Inferior parietal cortex (tissue), 1 donor: ENCODE data around the gene CAND2.
"Not testable (repeated sequence)": the region's sequence is repeated elsewhere in the genome, so short reads cannot be mapped to it uniquely, and the experiment has no call there.

ENCODE experiments used
- DNase-seq: peaks from one replicate; pipeline ENCODE4 v3.0.0-alpha.2; 2016; ENCODE audit errors: extremely low spot score

The CAND2 gene

GRCh38 chr3:12771236-12771635 lies 25.2 kb upstream of the CAND2 start:
- DNase-seq: no peak

- no peak for DNase-seq
Observed at GRCh38 chr3:12772462-12772861, 24.0 kb upstream of the CAND2 start.

DNA sequence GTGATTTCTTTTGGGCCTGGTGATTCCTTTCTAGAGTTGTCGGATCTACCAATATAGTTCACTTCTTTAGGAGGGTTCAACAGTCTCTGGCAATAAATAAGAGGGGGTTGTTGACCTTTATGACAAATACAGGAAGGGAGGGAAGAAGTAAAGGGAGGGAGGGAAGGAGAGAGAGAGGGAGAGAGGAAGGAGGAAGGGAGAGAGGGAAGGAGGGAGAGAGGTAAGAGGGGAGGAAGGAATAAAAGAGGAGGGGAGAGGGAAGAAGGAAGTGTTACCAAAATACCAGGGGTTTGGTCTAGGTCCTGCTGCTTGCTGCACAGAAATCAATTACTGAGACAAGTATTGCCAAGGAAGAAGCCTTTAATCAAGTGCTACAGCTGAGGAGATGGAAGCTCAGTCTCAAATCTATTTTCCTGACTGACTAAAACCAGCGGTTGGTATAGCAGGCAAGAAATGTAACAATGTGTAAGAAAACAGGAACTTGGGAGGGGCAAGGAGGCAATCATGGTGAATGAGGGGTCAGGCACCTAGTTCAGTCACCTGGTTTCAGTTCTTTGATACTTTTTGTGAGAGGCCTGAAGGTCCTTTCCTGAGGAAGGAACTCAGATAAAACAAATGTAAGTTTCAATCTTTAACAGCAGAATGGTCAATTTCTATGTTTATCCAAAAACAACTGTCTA lies 23.3 kb upstream of the CAND2 start:
- no peak for DNase-seq

DNA sequence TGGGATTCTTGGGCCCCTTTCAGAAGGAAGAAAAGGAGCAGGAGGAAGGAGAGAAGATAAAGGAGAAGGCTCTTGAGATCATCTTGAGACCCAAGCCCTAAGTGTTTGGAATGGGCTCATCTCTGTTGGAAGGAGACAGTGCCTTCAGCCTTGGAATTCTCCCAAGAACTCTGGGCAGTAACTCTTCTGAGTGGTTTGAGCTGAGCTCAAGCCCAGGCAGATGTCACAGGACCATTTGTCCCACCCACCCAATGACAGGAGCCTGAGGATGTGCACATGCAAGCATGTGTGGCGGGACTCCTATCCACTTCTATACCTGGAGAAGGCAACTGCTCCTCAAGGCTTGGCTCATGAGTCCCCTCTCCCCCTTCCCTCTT lies 22.8 kb upstream of the CAND2 start:
- DNase-seq: no peak

DNA sequence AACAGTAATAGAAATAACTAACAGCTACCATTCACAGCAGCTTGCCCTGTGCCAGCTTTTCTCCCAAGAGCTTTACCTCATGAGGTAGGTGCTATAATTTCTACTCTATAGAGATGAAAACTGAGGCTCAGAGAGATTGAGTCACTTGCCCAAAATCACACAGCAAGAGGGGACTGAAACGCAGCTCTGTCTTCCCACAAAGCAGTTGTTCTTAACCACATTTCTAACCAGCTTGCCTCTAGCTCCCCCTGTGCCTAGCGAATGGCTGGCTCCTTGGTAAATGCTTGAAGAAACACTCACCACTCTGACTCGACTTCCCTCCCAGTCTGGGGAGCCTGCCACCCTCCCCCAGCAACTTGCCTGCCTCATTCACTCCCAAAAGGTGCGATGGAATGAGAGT lies 21.9 kb upstream of the CAND2 start:
- no peak for DNase-seq

- DNase-seq: no peak
Observed at GRCh38 chr3:12775226-12775625, 21.3 kb upstream of the CAND2 start.

DNA sequence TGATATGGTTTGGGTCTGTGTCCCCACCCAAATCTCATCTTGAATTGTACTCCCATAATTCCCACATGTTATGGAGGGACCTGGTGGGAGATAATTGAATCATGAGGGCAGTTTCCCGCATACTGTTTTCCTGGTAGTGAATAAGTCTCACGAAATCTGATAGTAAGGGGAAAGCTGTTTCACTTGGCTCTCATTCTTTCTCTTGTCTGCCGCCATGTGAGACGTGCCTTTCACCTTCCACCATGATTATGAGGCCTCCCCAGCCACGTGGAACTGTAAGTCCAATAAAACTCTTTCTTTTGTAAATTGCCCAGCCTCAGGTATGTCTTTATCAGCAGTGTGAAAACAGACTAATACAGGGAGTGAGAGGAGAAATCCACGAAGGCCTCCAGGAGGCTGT lies 20.5 kb upstream of the CAND2 start:
- not testable (repeated sequence) for DNase-seq

GRCh38 chr3:12777171-12777570 lies 19.3 kb upstream of the CAND2 start:
- DNase-seq: no peak

- no peak for DNase-seq
Observed at GRCh38 chr3:12780751-12781150, 15.7 kb upstream of the CAND2 start.

GRCh38 chr3:12782172-12782815 lies 14.2 kb upstream of the CAND2 start:
- no peak for DNase-seq

DNA sequence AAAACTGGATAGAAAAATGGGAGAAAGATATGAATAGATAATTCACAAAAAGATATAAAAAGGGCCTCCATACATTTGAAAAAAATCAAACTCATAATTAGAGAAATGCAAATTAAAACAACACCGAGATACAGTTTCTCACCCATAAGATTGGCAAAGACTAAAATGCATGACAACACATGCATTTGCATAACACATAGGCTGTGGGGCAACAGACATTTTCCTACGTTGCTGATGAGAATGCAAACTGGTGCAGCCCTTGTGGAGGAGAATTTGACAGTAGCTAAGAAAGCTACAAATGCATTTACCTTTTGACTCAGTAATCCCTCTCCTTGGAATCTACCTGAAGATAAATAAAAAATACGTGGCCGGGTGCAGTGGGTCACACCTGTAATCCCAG lies 11.4 kb upstream of the CAND2 start:
- no peak for DNase-seq

GRCh38 chr3:12787346-12787745 lies 9.1 kb upstream of the CAND2 start:
- not testable (repeated sequence) for DNase-seq

- not testable (repeated sequence) for DNase-seq
Observed at GRCh38 chr3:12787967-12788690, 8.4 kb upstream of the CAND2 start.

DNA sequence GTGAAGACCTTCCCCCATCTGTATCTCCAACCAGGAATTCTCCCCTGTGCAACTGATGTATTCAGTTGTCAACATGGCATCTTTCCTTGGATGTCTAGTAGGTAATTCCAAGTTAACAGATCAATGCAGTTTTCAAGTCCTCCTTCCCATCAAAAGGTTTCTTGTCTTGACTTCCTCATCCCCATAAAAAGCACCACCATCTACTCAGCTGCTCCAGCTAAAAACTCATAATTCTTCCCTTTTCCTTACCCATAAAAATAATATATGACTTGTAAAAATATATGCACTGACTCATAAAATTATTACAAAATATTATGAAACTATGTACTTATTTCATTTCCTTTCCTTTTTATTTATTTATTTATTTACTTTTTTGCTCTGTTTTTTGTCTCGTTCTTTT lies 5.0 kb upstream of the CAND2 start:
- DNase-seq: no peak

DNA sequence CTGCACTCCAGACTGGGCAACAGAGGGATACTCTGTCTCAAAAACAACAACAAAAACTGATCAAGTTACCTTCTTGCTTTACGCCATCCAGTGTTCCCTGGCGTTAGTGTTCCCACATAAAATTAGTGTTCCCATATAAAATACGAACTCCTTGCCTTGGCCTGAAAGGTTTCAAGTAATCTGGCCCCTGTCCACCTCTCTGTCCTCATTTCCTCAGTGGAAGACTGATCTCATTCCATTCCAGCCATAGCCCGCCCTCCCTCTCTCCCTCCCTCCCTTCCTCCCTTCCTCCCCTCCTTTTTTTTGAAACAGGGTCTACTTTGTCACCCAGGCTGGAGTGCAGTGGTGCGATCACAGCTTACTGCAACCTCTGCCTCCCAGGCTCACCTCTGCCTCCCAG lies 2.8 kb upstream of the CAND2 start:
- DNase-seq: no peak

- no peak for DNase-seq
Observed at GRCh38 chr3:12797124-12797891, 828 bp downstream of the CAND2 start.

GRCh38 chr3:12797892-12798558 lies 1.5 kb downstream of the CAND2 start:
- no peak for DNase-seq

GRCh38 chr3:12798559-12799179 lies 2.2 kb downstream of the CAND2 start:
- DNase-seq: no peak

- DNase-seq: no peak
Observed at GRCh38 chr3:12799525-12800440, 3.3 kb downstream of the CAND2 start.

DNA sequence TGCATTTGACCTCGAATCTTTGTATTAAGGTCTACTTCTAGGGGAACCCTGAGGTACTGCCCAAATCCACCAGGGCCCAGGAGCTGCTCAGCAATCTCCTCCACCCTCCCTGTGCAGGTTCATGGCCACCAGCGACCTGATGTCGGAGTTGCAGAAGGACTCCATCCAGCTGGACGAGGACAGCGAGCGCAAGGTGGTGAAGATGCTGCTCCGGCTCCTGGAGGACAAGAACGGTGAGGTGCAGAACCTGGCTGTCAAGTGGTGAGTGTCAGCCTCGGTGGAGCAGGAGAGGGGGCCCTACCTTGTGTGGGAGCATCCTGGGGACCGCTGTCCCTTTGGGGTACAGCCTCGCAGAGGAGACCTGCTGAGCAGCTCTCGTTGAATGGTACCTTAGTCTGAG lies 6.9 kb downstream of the CAND2 start:
- DNase-seq: no peak
